ENCODE measurements around the gene ZCWPW1. TPM values are rescaled to one million over a fixed set of nuclear protein-coding genes. Genes with fewer than 3 reads are reported as not detected.

ZCWPW1 gene
- total RNA-seq, 1 experiment from 2014 or later: 7.4 TPM

- no peak overlapping the region for H3K27ac ChIP-seq
- DNase-seq: no peak
- no peak overlapping the region for H3K4me3 ChIP-seq
- intact Hi-C loops (cut with micrococcal nuclease; ENCODE audit: unreplicated experiment): loop anchor here (5.0 kb wide), 1 partner anchor 228 kb away; the partner anchor contains the start of gene GIGYF1
- H3F3A ChIP-seq (ENCODE audit: insufficient read depth, low read depth): peaks cover 4% of the 10 kb centered on the region; the same call in 1 of the 2 replicates
- no peaks in the 10 kb centered on the region for H3K36me3 ChIP-seq (ENCODE audit: low read depth)
- TF ChIP-seq EZH2 (IDR thresholded peaks at IDR 0.05; ENCODE audit: low read depth): no peak
- TF ChIP-seq, protein P1, sequence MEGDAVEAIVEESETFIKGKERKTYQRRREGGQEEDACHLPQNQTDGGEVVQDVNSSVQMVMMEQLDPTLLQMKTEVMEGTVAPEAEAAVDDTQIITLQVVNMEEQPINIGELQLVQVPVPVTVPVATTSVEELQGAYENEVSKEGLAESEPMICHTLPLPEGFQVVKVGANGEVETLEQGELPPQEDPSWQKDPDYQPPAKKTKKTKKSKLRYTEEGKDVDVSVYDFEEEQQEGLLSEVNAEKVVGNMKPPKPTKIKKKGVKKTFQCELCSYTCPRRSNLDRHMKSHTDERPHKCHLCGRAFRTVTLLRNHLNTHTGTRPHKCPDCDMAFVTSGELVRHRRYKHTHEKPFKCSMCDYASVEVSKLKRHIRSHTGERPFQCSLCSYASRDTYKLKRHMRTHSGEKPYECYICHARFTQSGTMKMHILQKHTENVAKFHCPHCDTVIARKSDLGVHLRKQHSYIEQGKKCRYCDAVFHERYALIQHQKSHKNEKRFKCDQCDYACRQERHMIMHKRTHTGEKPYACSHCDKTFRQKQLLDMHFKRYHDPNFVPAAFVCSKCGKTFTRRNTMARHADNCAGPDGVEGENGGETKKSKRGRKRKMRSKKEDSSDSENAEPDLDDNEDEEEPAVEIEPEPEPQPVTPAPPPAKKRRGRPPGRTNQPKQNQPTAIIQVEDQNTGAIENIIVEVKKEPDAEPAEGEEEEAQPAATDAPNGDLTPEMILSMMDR (conservative IDR thresholded peaks at IDR 0.05): no peak
- no peaks in the 10 kb centered on the region for H4K20me1 ChIP-seq (ENCODE audit: insufficient read depth)
- no peaks in the 10 kb centered on the region for H3K9me2 ChIP-seq (ENCODE audit: insufficient read depth)
- H3K27me3 ChIP-seq (ENCODE audit: insufficient read depth, low read depth): no peaks in the 10 kb centered on the region
- no peaks in the 10 kb centered on the region for H3K4me1 ChIP-seq (replicated peaks; ENCODE audit: insufficient read depth)
- CTCF ChIA-PET: no interaction called here
- H2AFZ ChIP-seq: no peak overlapping the region
- POLR2A ChIA-PET (ENCODE audit: unreplicated experiment): no interaction called here
- no TSS peak for BruUV-seq (replicated peaks)
- H3K4me2 ChIP-seq: no peak overlapping the region
- no peaks in the 10 kb centered on the region for H3K9me3 ChIP-seq (ENCODE audit: insufficient read depth, low read depth)
- no peaks in the 10 kb centered on the region for H3K79me2 ChIP-seq (ENCODE audit: low read depth)
Measured at GRCh38 chr7:100464791-100465190, 36.3 kb upstream of the ZCWPW1 start.

DNA sequence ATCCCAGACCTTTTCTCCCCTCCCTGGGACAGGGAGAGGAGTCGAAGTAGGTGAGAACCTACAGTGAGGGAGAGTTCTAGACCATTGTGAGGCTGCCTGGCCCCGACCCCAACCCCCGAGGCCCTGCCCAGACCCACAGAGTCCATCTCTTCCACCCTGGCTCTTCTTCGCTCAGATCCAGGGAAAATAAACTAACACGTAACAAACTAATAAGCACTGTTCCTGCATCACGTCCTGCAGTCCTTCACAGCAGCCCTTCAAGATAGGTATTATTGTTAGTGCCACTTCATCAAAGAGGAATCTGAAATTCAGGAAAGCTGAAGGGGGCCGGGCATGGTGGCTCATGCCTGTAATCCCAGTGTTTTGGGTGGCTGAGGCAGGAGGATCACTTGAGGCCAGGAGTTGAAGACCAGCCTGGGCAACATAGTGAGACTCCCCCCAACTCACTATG is 35.7 kb upstream of the ZCWPW1 start, which contains the start of gene SPACDR:
Gene SPACDR (minus strand): TSS at position 51 of the 451 bp plus-strand sequence. CDS start 235 bp downstream, outside the sequence.
- DNase-seq: no peak
- Histone ChIP-seq H3K9me3 (ENCODE audit: insufficient read depth, low read depth) (no peaks in the 10 kb centered on the region), H3F3A (ENCODE audit: insufficient read depth, low read depth) (no peaks in the 10 kb centered on the region; the same call in 1 of the 2 replicates), H4K20me1 (ENCODE audit: insufficient read depth) (no peaks in the 10 kb centered on the region), H3K4me2 (no peak within 1 kb of the TSS), H3K4me1 (replicated peaks; ENCODE audit: insufficient read depth) (no peaks in the 10 kb centered on the region), H3K27ac (no peak within 1 kb of the TSS), H3K9me2 (ENCODE audit: insufficient read depth) (no peaks in the 10 kb centered on the region), H3K27me3 (ENCODE audit: insufficient read depth, low read depth) (no peaks in the 10 kb centered on the region), H2AFZ (no peak within 1 kb of the TSS), H3K79me2 (ENCODE audit: low read depth) (no peaks in the 10 kb centered on the region), H3K4me3 (no peak within 1 kb of the TSS), H3K36me3 (ENCODE audit: low read depth) (no peaks in the 10 kb centered on the region)
- TF ChIP-seq, protein P1 (conservative IDR thresholded peaks at IDR 0.05): no peak
- no peak for TF ChIP-seq EZH2 (IDR thresholded peaks at IDR 0.05; ENCODE audit: low read depth)
- ChIA-PET POLR2A (ENCODE audit: unreplicated experiment) (interaction anchor here (0.7 kb wide), 1 partner anchor 124 kb away, joined by 3 read pairs; no protein-coding TSS in a partner anchor), CTCF (no interaction called here)
- intact Hi-C loops (cut with micrococcal nuclease; ENCODE audit: unreplicated experiment): no loop called here
- BruUV-seq (replicated peaks): no TSS peak

GRCh38 chr7:100457033-100457432 is 28.5 kb upstream of the ZCWPW1 start:
- no peaks in the 10 kb centered on the region for H3K36me3 ChIP-seq (ENCODE audit: low read depth)
- ChIA-PET CTCF (interaction anchor here (0.6 to 0.7 kb wide), 3 partner anchors 82 to 624 kb away, joined by 3 to 8 read pairs (median 7); partner anchors contain the start of gene AGFG2), POLR2A (ENCODE audit: unreplicated experiment) (interaction anchor here (0.6 kb wide), 1 partner anchor 28 kb away, joined by 5 read pairs; no protein-coding TSS in a partner anchor)
- BruUV-seq (replicated peaks): no TSS peak
- TF ChIP-seq, protein P1 (conservative IDR thresholded peaks at IDR 0.05): no peak
- no peak for TF ChIP-seq EZH2 (IDR thresholded peaks at IDR 0.05; ENCODE audit: low read depth)
- no peak overlapping the region for H3K27ac ChIP-seq
- no peaks in the 10 kb centered on the region for H3K4me1 ChIP-seq (replicated peaks; ENCODE audit: insufficient read depth)
- H4K20me1 ChIP-seq (ENCODE audit: insufficient read depth): no peaks in the 10 kb centered on the region
- peaks cover 8% of the 10 kb centered on the region; the same call in 1 of the 2 replicates for H3F3A ChIP-seq (ENCODE audit: insufficient read depth, low read depth)
- no peak for DNase-seq
- H3K4me3 ChIP-seq: no peak overlapping the region
- no peaks in the 10 kb centered on the region for H3K27me3 ChIP-seq (ENCODE audit: insufficient read depth, low read depth)
- H3K9me2 ChIP-seq (ENCODE audit: insufficient read depth): no peaks in the 10 kb centered on the region
- no peak overlapping the region for H3K4me2 ChIP-seq
- H3K79me2 ChIP-seq (ENCODE audit: low read depth): no peaks in the 10 kb centered on the region
- H3K9me3 ChIP-seq (ENCODE audit: insufficient read depth, low read depth): no peaks in the 10 kb centered on the region
- intact Hi-C loops (cut with micrococcal nuclease; ENCODE audit: unreplicated experiment): no loop called here
- H2AFZ ChIP-seq: no peak overlapping the region
